HepG2 (cell line): ENCODE data around the gene KDELR3.

Experiments used
- CTCF ChIP-seq: sonication (generic); formaldehyde crosslinking; IDR thresholded peaks from 2 replicates; pipeline ENCODE4 v1.5.0; 2020; ENCODE audit warnings: mild to moderate bottlenecking, missing genetic modification reagents, moderate library complexity
- POLR2A ChIP-seq, 2 experiments: IDR thresholded peaks; 2 replicates each; pipeline ENCODE4 v1.6.1; 2011; ENCODE audit warnings: low read depth in 2 of 2, low read length in 2 of 2, mild to moderate bottlenecking in 1 of 2, moderate library complexity in 1 of 2; ENCODE audit not compliant: insufficient read depth in 1 of 2

DNA sequence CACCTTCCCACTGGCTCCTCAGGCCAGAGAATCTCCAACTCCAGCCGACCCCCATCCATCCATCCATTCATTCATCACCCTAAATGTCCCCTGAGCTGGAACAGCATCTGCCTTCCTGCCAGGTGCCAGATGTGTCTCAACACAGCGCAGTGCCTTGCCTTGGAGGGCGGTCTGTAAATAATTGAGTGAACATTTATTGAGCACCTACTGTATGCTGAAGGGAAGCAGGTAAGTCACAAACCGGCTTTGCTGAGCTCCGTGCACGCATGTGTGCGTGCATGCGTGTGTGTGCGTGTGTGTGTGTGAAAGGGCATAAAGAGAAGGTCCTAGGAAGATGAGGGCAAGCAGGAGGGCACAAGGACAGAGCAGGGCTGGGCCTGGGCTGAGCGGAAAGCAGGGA lies 23.1 kb upstream of the KDELR3 start:
- TF ChIP-seq POLR2A (IDR thresholded peaks at IDR 0.05; ENCODE audit: insufficient read depth in 1 of 2, low read depth in 2 of 2, low read length in 2 of 2): no peak
- TF ChIP-seq CTCF (CRISPR knock-in tag): no peak
